Stimulated activated CD8-positive, alpha-beta memory T cell treated with anti-CD3 and anti-CD28 coated beads, Interleukin-4, amount 100 ng/mL, for 48 hours (primary cell): ENCODE results near the gene PTPN6.

Source experiments
- DNase-seq: peaks from one replicate; pipeline ENCODE4 v3.0.0-alpha.2; 2020

PTPN6 gene

DNA sequence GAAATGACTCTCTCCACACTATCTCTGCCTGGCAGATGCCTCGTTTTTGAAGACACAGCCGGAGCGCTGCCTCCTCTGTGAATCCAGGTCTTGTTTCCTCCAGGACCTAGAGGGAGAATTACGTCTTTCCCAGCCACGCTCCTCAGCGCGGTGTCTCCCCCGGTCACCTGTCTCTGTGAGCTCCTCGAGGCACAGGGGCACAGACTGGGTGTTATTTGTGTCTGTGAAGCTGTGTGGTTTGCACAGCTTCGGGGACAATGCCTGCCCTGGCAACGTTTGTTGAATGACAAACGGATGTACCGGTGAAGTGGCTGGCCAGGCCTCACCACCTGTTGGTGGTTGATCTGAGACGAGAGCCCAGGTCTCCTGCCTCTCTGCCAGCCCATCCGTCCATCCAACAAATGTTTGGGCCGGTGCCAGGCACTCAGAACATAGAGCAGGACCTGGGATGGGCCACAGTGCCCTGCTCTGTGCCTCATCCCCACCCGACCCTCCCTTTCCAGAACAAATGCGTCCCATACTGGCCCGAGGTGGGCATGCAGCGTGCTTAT lies 6.1 kb downstream of the PTPN6 start:
- DNase-seq: peak; percentile 49

DNA sequence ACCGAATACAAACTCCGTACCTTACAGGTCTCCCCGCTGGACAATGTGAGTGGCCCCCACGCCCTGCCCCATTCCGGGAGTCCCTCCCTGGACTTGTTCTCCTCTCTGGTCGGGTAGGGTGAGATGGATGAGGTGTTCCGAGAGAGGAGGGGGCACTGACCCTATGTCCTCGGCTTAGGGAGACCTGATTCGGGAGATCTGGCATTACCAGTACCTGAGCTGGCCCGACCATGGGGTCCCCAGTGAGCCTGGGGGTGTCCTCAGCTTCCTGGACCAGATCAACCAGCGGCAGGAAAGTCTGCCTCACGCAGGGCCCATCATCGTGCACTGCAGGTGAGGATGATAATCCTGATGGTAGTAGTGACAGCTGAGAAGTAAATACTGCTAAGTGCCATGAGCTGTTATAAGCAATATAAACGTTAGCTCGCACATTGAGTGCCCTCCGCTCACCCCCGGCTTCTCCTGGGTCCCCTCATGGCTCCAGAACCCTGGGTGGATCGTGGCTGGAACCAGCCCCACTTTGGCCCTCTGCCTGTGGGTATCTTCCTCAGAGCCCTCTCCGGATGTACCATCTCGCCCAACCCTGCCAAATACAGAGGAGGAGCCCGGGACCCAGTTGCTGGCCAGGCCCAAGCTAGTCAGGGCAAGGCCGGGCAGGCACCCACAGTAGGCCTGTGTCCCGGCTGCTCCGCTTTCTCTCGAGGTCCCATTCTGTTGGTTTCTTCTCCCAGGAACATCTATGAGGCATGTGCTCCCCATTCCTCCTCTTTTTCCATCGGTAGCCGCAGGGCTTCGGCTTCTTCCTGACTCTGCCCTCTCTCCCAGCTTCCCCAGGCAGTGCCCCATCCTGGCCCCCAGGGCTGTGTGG lies 6.8 kb downstream of the PTPN6 start:
- no peak for DNase-seq

DNA sequence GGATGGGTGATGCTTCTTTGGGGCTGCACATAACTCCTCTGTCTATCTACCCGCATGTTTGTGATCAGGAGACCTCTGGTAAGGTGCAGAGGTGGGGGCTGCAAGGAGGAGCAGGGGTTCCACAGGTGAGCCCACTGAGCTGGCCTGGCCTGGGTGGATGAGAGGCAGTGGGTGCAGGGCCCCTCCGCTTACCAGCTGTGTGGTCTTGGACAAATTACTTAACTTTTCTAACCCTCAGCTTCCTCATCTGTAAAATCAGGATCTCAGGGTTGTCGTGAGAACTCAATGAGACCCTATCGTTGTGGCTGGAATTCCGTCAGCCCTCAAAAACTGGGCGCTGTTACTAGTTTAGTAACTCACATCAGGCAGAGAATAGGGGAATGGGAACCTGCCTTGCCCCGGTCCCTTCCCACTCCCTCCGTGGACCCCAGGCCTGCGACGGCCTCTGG lies 7.5 kb downstream of the PTPN6 start:
- no peak for DNase-seq

DNA sequence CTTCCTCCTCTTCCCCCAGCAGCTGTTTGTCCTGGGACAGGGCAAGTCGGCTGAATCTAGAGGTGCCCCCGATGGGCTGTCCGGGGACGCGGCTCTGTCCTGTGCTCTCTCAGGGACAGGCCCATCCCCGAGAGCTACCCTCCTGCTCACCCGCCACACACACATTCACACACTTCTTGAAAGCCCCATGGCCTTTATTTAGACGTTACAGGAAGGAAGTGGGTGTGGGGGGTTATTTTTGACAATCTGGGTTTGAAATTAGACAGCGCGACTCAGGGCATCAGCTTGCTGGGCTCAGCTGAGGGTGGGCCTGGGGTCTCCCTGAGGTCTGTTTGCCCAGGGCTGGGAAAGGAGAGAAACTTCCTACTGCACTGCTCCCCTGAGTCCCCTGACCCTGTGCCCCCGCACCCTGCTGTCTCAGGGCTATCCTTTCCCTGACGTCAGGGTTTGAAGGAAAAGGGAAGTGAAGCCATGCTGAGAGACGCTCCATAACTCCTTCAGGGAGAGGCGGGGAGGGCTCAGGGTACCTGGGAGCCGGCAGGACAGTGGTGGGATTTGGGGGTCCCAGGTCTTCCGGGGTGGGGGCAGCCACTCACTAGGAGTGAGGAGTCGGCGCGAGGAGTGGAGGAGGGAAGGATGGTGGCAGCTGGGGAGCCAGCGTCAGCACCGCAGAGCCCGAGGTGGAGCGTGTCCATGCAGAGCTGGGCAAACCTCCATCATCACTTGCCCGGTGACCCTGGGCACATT lies 8.1 kb downstream of the PTPN6 start:
- DNase-seq: peak; percentile 73

DNA sequence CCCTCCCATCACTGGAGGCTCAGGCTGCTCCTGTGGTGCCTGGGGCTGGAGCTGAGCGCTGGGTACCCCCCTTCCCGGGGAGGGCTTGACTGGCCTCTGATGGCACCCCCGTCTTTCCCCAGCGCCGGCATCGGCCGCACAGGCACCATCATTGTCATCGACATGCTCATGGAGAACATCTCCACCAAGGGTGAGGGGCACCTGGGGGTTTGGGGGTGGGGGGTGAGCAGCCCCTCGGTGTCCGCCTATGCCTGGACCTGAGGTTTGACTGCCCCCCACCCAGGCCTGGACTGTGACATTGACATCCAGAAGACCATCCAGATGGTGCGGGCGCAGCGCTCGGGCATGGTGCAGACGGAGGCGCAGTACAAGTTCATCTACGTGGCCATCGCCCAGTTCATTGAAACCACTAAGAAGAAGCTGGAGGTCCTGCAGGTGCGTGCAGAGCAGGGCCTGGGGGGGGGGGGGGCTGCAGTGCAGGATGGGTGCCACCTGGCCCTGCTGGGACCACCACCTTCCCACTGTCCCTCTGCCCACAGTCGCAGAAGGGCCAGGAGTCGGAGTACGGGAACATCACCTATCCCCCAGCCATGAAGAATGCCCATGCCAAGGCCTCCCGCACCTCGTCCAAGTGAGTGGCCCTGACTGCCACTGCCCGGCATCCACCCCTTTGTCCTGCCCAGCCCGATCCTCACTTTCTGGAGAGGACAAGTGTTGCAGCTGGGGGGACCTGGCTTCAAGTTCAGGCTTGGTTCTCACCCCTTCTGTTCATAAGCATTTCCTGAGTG lies 8.8 kb downstream of the PTPN6 start:
- no peak for DNase-seq

DNA sequence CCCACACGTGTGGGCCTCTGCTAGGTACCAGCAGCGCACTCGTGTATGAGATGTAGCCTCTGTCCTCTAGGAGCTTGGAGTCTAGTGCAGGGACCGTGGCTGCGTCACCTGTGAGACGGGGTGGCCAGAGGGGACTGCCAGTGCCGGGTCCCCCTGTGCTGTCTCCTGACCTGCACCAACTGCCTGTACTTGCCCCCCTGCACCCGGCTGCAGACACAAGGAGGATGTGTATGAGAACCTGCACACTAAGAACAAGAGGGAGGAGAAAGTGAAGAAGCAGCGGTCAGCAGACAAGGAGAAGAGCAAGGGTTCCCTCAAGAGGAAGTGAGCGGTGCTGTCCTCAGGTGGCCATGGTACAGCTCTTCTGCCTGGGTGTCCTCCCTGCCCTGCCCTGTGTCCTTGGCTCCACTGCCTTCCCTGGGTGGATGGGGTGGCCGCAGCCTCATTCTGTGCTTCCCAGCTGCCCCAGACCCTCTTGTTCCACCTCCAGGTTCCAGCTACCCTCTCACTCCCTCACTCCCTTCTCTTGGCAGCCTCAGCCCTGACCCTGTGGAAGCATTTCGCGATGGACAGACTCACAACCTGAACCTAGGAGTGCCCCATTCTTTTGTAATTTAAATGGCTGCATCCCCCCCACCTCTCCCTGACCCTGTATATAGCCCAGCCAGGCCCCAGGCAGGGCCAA lies 9.6 kb downstream of the PTPN6 start:
- peak; percentile 54 for DNase-seq

DNA sequence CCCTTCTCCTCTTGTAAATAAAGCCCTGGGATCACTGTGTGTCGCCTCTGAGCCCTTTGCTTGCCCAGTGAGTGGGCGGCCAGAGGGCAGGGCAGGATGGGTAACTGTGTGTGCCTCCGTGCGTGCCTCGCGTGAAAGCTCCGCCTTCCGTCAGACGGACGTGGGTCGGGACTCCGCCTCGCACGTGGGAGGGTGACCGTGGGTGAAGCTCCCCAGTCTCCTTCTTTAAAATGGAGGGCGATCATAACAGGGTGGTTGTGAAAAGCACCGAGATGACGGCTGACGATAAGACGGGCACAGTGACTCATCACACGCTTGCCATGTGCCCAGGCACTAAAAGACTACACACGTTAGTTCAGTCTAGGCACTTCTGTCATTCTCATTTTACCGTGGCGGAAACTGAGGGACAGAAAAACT lies 10.1 kb downstream of the PTPN6 start:
- peak; percentile 95 for DNase-seq

DNA sequence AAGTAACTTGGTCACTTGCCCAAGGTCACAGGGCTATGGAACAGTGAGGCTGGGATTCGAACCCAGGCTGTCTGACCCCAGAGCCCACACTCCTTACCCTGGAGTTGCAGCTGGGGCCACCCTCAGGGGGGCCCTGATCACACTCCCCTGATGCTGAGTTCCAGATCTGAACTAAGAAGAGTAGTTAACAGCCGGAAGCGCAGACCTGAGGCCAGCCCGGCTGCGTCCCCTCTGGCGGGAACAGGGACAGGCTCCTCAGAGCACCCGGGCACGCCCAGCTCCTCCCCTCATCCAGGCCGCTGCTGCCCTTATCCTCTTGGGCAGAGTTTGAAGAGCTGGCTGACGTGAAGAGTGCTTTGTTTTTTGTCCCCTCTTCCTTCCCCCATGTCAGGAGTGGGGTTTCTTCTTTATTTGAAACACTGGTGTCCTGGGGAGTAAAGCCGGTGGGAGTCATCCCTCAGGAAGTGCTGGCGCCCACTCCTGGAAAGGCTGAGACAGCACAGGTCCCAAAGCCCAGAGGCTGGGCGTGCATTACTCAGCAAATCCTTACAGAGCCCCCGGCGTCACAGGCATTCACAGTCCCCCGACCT lies 10.6 kb downstream of the PTPN6 start:
- peak; percentile 73 for DNase-seq

DNA sequence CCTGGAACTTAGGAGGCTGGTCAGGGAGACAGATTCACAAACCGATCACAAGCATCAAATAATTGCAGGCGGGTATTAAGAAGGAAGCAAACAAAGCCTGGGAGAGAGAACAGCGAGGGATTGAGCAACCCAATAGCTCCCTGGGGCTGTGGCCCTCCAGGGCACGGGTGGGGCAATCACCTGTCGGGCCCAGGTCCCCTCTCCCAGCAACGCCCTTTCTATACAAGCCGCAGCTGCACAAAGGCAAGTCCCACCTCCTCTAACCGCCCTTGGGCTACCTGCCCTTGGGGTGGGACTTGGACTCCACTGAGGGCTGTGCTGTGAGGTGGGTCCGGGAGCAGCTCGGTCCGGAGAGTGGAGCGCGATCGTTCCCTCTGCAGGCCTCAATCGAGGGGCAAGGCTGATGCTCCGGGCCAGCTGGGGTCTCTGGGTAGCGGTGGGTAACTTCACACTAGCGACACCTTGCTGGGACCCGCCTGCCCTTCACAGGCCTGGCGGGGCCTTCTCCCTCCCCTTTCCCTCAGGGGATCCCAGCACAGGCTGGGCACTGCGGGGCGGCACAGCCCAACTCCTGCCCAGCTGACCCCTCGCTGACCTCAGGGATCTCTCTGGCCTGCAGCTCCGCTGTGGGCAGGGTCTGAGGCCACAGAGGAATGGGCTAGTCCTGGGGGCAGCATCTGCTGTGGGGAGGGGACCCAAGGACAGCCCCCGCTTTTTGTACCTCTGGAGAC lies 11.3 kb downstream of the PTPN6 start:
- no peak for DNase-seq

DNA sequence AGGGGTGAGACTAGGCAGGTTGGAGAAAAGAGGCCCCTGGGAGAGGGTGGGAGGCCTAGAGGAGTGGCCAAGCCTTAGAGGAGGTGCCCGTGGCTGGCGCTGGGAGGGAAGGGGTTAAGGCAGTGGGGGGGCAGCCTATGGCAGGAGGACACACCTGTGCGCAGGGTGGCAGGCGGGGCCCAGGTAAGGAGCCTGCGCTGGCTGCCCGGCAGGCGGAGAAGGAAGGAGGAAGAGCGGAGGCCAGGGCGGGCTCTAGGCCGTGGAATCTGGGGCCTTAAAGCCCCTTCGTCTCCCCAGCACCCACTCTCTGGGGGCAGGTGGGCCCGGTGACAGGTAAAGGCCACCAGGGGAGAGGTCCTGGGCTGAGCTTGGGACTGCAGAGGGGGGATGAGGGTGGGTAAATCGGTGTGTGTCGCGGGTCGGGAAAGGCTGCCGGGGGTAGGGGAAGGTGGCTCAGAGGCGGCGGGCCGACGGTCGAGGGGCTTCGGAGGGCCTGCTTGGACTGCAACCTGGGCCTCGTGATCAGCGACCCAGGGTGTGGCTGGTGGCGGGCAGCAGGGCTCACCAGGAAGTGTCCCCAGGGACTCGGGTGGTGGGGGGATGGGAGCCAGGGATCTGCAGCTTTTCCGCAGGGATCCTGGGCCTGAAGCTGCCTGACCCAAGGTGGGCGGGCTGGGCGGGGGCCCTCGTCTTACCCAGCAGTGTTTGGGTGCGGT lies 12.0 kb downstream of the PTPN6 start:
- no peak for DNase-seq

DNA sequence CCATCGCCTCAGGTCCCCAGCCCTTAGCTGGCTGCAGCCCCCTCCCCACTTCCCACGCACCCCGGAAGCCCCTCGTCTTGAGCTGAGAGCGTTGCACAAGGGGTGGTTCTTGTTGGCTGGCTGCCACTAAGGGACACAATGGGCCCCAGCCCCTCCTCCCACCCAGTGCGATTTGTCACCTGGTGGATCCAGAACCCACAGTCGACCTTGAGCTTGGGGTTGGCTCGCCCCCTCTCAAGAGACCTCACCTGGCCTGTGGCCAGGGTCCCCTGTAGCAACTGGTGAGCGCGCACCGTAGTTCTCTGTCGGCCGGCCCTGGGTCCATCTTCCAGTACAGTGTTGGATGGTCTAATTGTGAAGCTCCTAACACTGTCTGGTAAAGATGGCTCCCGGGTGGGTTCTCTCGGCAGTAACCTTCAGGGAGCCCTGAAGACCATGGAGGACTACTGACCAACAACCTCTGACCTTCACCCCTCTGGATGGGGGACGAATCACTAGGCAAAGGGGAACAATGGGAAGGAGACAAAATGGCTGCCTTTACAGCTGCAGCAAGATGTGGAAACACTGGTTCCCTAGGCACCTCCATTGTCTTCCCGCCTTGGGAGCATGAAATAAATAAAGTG lies 12.7 kb downstream of the PTPN6 start:
- no peak for DNase-seq

DNA sequence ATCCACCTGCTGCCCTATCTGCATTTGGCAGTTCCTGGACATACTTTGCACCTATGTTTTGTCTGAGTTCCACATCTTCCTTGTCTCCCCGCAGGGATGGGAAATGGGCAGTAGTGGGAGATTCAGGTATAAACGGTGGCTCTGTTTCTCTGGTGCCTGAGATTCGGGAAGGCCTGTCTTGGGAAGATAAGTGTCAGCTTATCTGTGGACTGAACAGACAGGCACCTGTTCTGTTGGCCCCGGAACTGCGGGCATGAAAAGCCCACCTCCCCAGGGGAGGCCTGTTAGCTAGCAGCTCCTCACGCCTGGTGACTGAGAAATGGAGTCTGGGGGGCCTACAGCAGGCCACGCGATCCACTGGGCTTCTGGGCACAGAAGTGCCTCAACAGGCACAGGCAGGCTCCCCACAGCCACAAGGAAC lies 13.5 kb downstream of the PTPN6 start:
- DNase-seq: no peak

DNA sequence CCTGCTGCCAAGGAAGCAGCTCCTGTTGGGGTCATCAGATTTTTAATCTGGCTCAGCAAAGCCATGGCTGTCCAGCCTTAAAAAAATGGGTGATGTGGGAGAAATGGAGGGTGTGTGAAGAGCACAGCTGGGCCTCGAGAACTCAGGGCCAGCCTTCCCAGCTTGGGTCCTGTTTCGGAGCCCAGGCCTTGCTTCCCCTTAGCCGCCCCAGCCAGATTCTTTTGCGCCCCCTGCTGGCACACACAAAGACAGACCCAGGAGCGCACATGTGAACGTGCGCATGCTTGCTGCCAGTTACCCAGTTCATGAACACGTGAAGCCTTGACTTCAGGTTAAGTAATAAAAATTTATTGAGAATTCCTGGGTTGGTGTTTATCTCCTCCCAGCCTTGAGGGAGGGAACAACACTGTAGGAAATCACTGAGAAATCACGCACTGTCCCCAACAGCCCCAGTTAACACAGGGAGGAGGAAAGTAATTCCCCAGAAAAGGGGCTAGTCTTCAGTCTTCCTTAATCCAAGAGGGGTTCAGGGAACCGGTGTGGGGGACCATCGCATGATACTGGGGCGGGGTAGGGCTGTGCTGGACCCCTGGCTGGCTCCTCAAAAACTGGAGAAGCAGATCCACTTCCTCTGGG lies 14.0 kb downstream of the PTPN6 start:
- DNase-seq: peak; percentile 92

DNA sequence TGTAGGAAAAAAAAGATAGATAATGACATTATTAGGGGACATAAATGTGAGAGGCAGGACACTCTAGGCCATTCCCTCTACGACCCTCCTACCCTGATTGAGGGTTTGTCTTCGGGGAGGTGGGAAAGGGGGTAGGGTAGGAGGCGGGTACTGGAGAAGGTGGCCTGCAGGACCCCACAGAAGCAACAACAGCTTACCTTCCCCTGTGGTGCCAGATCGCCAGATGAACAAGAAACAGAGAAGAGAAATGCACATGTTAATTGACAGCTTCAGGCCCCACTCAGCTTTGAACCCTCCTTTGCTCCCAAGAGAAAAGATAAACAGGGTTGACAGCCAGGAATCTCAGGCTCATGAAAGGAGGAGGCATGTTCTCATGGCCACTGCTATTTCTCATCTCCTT lies 14.6 kb downstream of the PTPN6 start:
- DNase-seq: no peak

DNA sequence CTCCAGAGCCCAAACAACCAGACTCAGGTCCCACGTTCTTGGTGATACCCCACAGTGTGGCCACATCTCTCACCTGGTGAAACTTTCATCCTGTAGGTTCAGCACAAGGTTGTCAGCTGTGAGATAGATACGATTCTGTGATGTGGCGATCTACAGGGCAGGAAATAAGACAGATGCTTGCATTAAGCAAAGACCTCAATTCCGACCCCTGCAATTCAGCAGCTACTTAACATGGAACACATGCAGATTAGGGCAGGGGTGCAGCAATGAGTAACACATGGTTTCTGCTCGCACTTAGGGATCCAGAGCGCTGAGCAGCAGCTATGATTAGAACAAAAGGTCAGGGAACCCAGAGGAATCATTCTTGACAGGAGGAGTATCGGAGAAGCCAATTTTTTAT lies 15.2 kb downstream of the PTPN6 start:
- DNase-seq: no peak

DNA sequence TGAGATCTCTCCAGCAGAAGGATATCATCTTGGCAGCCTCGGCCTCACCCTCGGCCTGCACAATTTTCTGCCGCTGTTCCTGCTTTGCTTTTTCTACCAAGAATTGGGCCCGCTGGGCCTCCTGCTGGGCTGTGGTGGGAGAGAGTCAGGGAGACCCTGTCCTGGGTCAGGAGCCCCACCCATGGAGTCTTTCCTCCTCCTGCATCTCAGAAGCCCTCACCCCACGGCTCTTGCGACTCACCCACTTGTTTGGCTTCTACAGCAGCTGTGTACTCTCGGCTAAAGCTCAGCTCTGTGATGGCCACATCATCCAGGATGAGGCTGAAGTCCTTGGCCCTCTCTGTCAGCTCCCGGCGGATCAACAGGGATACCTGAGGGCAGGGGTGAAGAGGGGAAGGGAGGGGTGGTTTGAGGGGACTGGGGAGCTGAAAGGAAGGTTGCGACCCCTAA lies 16.5 kb downstream of the PTPN6 start:
- peak; percentile 24 for DNase-seq

DNA sequence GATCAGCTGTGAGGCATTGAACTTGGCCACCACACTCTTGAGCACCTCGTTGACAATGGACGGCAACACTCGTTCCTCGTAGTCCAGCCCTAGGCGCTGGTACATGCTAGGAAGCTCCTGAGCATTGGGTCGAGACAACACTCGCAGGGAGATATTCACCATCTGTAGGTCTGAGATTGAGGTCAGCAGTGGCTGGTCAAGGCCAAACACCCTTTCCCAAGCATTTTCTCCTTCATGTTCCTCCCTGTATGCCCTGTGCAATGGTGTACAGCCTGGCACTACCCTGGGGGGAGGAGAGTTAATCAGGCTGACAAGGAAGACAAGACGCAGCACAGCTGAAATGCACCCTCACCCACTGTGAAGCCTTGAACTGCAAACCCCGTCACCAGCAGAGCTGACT lies 17.3 kb downstream of the PTPN6 start:
- DNase-seq: peak; percentile 20

DNA sequence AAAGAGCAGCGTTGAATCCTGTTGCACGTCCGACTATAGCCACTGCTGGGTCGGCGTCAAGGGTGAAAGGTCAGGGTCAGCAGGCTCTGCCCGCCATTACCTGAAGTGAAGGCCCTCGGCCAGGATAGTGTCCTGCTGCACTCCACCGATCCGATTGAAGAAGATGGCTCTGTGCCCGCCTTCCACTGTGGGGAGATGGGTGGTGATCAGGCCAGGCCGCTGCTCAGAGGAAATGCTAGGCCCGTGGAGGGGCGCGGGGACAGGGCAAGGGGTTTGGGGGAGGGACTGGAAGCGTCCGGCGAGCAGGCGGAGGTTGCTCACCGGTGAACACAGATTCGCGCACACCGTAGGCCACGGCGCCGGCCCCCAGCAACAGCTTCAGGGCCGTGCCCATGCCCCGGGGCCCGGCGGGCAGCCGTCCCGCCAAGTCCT lies 19.0 kb downstream of the PTPN6 start:
- DNase-seq: no peak

DNA sequence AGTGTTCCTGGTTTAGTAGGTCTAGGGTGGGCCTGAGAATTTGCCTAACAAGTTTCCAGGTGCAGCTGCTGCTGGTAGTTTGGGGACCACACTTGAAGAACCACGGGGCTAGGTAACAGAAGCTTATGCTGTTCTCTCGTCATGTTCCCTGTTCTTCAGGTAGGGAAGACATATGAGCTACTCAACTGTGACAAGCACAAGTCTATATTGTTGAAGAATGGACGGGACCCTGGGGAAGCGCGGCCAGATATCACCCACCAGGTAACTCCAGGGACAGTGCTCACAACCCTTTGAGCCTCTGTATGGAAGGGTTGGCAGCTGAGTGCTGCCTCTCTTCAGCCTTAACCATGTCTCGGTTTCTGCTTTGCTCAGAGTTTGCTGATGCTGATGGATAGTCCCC lies 23.0 kb downstream of the PTPN6 start:
- no peak for DNase-seq
